ENCODE measurements around the gene CERS1. TPM values are rescaled to one million over a fixed set of nuclear protein-coding genes. Genes with fewer than 3 reads are reported as not detected.

The CERS1 gene
- total and polyA plus RNA-seq, 4 donors = 0.28 TPM; not detected in 3

DNA sequence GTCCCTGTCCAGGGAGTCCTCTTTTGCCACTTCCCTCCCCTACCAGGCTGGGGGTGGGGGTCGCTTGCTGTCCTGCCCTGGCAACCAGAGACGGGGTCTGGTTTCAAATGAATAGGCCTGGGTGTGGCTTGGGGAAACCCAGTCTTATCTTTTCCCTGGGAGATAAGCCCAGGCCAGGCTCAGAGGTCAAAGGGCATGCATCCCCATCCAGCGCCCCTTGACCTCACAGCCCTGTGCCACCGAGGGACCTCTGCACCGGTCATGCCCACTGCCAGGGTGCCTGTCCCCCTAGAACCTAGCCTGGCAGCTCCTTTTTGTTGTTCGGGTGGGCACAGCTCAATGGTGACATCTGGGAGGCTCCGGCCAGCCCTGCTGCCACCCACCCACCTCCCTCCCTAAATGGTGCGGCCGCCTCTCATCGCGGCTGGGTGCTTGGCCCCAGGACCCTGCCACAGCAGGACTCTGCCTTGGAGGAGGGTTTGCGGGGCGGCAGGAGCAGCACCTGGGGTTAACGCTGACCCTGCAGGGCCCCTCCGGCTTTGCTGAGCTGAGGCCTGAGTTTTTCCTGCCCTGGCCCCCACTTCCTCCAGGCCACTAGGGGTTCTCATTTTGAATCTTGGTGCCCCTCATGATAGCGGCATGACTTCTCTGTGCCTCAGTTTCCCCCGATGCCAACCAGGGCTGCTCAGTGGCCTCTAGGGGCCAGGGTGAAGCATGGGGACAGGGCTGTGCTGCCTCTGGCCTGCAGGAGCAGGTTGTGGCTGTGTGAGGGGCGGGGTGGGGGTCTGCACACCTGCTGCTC is 2.9 kb upstream of the CERS1 start:
- TF ChIP-seq TAF1 (conservative IDR thresholded peaks at IDR 0.05) = no peak
- peak in 1 of 2 donors; percentile 23 for TF ChIP-seq HNF4A (conservative IDR thresholded peaks at IDR 0.05)
- TF ChIP-seq JUND (IDR thresholded peaks at IDR 0.05) = no peak
- TF ChIP-seq, protein P1, sequence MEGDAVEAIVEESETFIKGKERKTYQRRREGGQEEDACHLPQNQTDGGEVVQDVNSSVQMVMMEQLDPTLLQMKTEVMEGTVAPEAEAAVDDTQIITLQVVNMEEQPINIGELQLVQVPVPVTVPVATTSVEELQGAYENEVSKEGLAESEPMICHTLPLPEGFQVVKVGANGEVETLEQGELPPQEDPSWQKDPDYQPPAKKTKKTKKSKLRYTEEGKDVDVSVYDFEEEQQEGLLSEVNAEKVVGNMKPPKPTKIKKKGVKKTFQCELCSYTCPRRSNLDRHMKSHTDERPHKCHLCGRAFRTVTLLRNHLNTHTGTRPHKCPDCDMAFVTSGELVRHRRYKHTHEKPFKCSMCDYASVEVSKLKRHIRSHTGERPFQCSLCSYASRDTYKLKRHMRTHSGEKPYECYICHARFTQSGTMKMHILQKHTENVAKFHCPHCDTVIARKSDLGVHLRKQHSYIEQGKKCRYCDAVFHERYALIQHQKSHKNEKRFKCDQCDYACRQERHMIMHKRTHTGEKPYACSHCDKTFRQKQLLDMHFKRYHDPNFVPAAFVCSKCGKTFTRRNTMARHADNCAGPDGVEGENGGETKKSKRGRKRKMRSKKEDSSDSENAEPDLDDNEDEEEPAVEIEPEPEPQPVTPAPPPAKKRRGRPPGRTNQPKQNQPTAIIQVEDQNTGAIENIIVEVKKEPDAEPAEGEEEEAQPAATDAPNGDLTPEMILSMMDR (IDR thresholded peaks at IDR 0.05; ENCODE audit: low read depth, low read length, missing input control) = no peak
- Histone ChIP-seq H3K4me3 (ENCODE audit: low read depth in 1 of 3, low read length in 3 of 3) (no peak overlapping the region), H3K4me1 (ENCODE audit: control insufficient read depth in 4 of 4, insufficient read depth in 4 of 4, low read length in 3 of 4) (peaks cover 2 to 21% (median 10%) of the 10 kb centered on the region in 4 donors)

DNA sequence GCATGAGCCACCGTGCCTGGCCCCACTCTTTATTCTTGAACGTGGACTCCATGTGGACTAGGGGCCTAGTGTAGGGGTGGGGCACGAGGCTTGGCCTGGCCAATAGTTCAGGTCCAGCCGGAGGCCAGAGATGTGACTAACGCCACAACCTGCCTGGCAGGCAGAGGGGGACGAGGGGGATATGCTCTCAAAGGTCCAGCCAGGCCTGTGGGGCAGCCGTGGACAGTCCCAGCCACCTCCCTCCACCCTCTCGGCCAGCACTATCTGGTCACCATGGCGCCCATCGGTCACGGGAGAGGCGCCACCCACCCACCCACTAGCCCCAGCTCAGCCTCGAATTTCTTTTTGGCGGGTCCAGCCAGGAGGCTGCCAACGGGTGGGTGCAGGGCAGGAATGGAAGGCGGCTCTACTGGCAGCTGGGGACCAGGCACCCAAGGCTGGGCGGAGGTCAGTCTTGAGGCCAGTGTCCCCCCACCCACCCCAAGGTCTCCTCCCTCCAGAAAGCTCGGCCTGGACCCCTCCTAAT is 2.2 kb upstream of the CERS1 start:
- peaks cover 0 to 29% (median 8%) of the 10 kb centered on the region in 4 donors for H3K36me3 ChIP-seq (ENCODE audit: control insufficient read depth in 4 of 4, insufficient read depth in 3 of 4, low read depth in 1 of 4, low read length in 3 of 4)
- H3K9ac ChIP-seq (ENCODE audit: low read depth in 1 of 2, low read length in 2 of 2) = no peak overlapping the region
- WGBS = 60% methylated on average over 18 of the region's 18 CpGs
- H3K27me3 ChIP-seq (ENCODE audit: control insufficient read depth in 4 of 4, insufficient read depth in 4 of 4, low read length in 3 of 4) = peaks cover 0 to 5% (median 0%) of the 10 kb centered on the region in 4 donors
- DNase-seq (ENCODE audit: low spot score) = no peak
- no peaks in the 10 kb centered on the region for H3K9me3 ChIP-seq (ENCODE audit: control insufficient read depth in 4 of 4, low read length in 3 of 4)
- no peak overlapping the region for H3K27ac ChIP-seq (ENCODE audit: low read depth in 1 of 2, low read length in 2 of 2)
- TF ChIP-seq FOXA1 (IDR thresholded peaks at IDR 0.05) (no peak), EGR1 (IDR thresholded peaks at IDR 0.05; ENCODE audit: low read depth in 2 of 2) (no peak), SP1 (IDR thresholded peaks at IDR 0.05) (no peak), HNF4G (IDR thresholded peaks at IDR 0.05) (no peak), JUND (IDR thresholded peaks at IDR 0.05) (no peak), RXRA (IDR thresholded peaks at IDR 0.05) (no peak), RAD21 (IDR thresholded peaks at IDR 0.05) (no peak), TAF1 (conservative IDR thresholded peaks at IDR 0.05) (no peak), GABPA (IDR thresholded peaks at IDR 0.05 in 1 of 2, conservative IDR thresholded peaks at IDR 0.05 in 1 of 2) (no peak)
- TF ChIP-seq, protein P2, sequence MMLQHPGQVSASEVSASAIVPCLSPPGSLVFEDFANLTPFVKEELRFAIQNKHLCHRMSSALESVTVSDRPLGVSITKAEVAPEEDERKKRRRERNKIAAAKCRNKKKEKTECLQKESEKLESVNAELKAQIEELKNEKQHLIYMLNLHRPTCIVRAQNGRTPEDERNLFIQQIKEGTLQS (IDR thresholded peaks at IDR 0.05) = no peak
- TF ChIP-seq, protein P3, sequence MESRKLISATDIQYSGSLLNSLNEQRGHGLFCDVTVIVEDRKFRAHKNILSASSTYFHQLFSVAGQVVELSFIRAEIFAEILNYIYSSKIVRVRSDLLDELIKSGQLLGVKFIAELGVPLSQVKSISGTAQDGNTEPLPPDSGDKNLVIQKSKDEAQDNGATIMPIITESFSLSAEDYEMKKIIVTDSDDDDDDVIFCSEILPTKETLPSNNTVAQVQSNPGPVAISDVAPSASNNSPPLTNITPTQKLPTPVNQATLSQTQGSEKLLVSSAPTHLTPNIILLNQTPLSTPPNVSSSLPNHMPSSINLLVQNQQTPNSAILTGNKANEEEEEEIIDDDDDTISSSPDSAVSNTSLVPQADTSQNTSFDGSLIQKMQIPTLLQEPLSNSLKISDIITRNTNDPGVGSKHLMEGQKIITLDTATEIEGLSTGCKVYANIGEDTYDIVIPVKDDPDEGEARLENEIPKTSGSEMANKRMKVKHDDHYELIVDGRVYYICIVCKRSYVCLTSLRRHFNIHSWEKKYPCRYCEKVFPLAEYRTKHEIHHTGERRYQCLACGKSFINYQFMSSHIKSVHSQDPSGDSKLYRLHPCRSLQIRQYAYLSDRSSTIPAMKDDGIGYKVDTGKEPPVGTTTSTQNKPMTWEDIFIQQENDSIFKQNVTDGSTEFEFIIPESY (IDR thresholded peaks at IDR 0.05) = no peak
- TF ChIP-seq, protein P4, sequence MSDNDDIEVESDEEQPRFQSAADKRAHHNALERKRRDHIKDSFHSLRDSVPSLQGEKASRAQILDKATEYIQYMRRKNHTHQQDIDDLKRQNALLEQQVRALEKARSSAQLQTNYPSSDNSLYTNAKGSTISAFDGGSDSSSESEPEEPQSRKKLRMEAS (IDR thresholded peaks at IDR 0.05) = no peak
- TF ChIP-seq, protein P1 (IDR thresholded peaks at IDR 0.05; ENCODE audit: low read depth, low read length, missing input control) = no peak
- H3K4me3 ChIP-seq (ENCODE audit: low read depth in 1 of 3, low read length in 3 of 3) = no peak overlapping the region
- H3K4me1 ChIP-seq (ENCODE audit: control insufficient read depth in 4 of 4, insufficient read depth in 4 of 4, low read length in 3 of 4) = peaks cover 2 to 21% (median 10%) of the 10 kb centered on the region in 4 donors

More for the DNA sequence above, 2.9 kb upstream of the CERS1 start:
- no peak overlapping the region for H3K9ac ChIP-seq (ENCODE audit: low read depth in 1 of 2, low read length in 2 of 2)
- DNase-seq (ENCODE audit: low spot score) = no peak
- H3K27ac ChIP-seq (ENCODE audit: low read depth in 1 of 2, low read length in 2 of 2) = no peak overlapping the region
- peaks cover 0 to 34% (median 8%) of the 10 kb centered on the region in 4 donors for H3K36me3 ChIP-seq (ENCODE audit: control insufficient read depth in 4 of 4, insufficient read depth in 3 of 4, low read depth in 1 of 4, low read length in 3 of 4)
- H3K9me3 ChIP-seq (ENCODE audit: control insufficient read depth in 4 of 4, low read length in 3 of 4) = no peaks in the 10 kb centered on the region
- H3K27me3 ChIP-seq (ENCODE audit: control insufficient read depth in 4 of 4, insufficient read depth in 4 of 4, low read length in 3 of 4) = peaks cover 0 to 5% (median 0%) of the 10 kb centered on the region in 4 donors
- 72% methylated on average over 18 of the region's 18 CpGs for WGBS
